ENCODE results near the gene AOPEP.

AOPEP gene

DNA sequence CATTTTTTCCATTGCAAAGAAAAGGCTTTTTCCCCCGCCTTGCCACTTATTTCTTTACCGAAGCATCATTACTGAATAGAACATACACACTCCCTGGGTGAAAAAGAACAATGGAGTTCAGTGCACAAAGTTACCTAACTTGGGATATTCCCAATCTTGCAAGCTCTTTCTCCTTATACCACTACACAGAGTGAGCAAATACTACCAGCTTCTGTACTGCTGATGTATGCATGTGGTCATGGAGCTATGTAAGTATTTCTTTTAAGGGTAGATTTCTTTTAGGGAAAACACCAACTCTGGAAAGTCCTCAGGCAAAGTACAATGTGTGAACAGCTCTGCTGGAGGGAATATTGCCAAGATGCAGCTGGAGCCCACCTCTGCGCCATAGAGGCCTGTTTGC lies 81.1 kb downstream of the AOPEP start:
- H3K27ac ChIP-seq = no peak overlapping the region; the same call in 1 of the 2 replicates
- TF ChIP-seq, protein P1, sequence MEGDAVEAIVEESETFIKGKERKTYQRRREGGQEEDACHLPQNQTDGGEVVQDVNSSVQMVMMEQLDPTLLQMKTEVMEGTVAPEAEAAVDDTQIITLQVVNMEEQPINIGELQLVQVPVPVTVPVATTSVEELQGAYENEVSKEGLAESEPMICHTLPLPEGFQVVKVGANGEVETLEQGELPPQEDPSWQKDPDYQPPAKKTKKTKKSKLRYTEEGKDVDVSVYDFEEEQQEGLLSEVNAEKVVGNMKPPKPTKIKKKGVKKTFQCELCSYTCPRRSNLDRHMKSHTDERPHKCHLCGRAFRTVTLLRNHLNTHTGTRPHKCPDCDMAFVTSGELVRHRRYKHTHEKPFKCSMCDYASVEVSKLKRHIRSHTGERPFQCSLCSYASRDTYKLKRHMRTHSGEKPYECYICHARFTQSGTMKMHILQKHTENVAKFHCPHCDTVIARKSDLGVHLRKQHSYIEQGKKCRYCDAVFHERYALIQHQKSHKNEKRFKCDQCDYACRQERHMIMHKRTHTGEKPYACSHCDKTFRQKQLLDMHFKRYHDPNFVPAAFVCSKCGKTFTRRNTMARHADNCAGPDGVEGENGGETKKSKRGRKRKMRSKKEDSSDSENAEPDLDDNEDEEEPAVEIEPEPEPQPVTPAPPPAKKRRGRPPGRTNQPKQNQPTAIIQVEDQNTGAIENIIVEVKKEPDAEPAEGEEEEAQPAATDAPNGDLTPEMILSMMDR (conservative IDR thresholded peaks at IDR 0.05; ENCODE audit: low read depth) = no peak
- DNase-seq (ENCODE audit: low spot score) = no peak
- ChIA-PET POLR2A (ENCODE audit: low non-redundant PET) (interaction anchor here (0.6 kb wide), 1 partner anchor 110 kb away, joined by 3 read pairs; no protein-coding TSS in a partner anchor), CTCF (no interaction called here)

DNA sequence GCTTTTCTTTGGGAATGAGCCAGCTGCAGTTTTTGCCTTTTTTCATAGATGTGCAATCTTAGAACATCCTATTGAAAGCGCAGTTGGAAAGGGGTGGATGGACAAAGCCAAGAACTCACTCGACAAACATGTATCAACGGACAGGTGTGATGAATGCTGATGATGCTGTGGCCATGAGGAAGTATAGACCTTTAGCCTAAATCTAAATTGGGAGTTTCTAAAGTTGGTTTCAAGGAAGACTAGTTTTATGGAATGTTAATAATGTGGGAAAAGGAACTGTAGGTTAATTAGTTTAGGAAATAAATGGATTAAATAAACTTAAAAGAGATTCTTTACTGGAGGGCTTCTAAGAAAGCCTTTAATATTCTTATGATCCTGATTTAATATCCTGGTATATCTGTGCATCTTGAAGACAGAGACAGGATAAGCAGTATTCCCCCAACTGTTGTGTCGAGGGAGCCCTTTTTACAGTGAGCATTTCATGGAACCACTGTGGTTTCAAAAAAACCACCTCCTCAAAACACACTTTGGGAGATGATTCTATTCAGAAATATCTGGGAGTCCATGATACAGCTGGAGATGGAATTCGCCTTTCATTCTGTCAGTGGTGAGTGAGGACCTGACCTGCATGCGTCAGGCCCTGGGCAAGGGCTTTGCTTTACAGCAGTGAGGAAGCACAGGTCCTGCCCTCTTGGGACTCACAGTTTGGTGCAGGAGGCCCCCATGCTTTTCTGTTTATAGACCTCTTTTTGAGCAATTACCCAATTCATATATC lies 82.6 kb downstream of the AOPEP start:
- TF ChIP-seq, protein P1 (conservative IDR thresholded peaks at IDR 0.05; ENCODE audit: low read depth) = no peak
- no peak for DNase-seq (ENCODE audit: low spot score)
- H3K27ac ChIP-seq = peak overlapping the region; percentile 47
- ChIA-PET CTCF (no interaction called here), POLR2A (ENCODE audit: low non-redundant PET) (no interaction called here)

DNA sequence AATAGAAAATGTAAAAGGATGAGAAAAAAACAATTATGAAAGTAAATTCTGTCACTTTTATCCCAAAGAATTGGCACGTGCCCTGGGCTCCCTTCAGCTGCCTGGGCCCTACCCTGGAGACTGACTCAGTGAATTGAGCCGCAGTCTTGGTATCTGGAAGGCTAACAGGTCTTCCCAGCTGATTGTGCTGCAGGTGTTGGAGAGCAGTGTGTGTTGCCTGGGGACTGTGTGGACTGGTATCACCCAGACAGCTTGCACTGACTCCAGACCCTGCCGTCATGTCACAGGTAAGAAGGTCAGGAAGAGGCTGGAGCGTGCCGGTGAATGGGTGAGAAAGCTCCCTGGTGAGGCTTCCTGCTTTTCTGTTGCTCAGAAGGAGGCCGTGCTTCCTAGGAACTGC lies 83.3 kb downstream of the AOPEP start:
- POLR2A ChIA-PET (ENCODE audit: low non-redundant PET) = no interaction called here

DNA sequence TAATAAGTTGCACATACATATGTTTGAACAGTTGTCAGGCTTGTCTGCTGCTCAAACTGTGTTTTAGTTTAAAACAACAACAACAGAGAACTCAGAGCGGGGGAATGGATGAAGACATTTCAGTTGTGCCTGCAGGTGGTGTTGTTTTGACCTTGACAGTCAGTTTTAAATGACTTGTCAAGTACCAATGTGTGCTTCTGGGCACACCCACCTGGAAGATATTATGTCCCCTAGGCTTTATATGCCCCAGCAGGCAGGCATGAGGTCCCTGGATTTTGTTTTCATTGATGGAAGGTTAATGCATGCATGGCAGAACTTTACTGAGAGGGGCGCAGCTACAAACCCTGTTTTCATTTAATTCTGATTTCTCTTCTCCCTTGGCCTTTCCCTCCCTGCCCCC lies 84.6 kb downstream of the AOPEP start:
- TF ChIP-seq, protein P1 (conservative IDR thresholded peaks at IDR 0.05; ENCODE audit: low read depth) = no peak
- no peak overlapping the region for H3K27ac ChIP-seq
- CTCF ChIA-PET = interaction anchor here (0.7 kb wide), 1 partner anchor 48 kb away, joined by 3 read pairs; no protein-coding TSS in a partner anchor
- POLR2A ChIA-PET (ENCODE audit: low non-redundant PET) = no interaction called here
- no peak for DNase-seq (ENCODE audit: low spot score)

More for the DNA sequence above, 83.3 kb downstream of the AOPEP start:
- no peak for DNase-seq (ENCODE audit: low spot score)
- no peak overlapping the region for H3K27ac ChIP-seq
- TF ChIP-seq, protein P1 (conservative IDR thresholded peaks at IDR 0.05; ENCODE audit: low read depth) = no peak
- CTCF ChIA-PET = interaction anchor here (0.6 kb wide), 1 partner anchor 140 kb away, joined by 4 read pairs; no protein-coding TSS in a partner anchor

DNA sequence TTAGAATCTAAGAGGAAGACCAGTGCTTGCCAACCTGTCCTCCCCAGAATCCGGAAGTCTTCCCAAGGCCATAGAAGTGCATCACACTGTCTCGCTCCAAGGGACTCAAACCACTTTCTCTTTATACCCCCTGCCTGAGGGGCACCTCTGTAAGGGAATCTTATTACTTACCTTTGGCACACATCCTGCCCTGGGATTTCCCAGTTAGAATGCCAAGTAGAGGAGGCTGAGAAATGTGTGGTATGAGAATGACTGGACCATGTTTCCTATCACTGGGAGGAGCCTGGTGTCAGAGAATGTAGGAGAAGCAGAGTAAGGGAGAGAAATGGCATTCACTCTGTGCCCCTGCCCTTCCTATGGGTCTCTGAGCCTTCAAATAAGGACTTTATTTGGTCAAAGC lies 85.8 kb downstream of the AOPEP start:
- TF ChIP-seq, protein P1 (conservative IDR thresholded peaks at IDR 0.05; ENCODE audit: low read depth) = no peak
- CTCF ChIA-PET = no interaction called here
- POLR2A ChIA-PET (ENCODE audit: low non-redundant PET) = interaction anchor here (0.5 kb wide), 1 partner anchor 195 kb away, joined by 9 read pairs; no protein-coding TSS in a partner anchor
- H3K27ac ChIP-seq = no peak overlapping the region
- DNase-seq (ENCODE audit: low spot score) = peak; percentile 53

DNA sequence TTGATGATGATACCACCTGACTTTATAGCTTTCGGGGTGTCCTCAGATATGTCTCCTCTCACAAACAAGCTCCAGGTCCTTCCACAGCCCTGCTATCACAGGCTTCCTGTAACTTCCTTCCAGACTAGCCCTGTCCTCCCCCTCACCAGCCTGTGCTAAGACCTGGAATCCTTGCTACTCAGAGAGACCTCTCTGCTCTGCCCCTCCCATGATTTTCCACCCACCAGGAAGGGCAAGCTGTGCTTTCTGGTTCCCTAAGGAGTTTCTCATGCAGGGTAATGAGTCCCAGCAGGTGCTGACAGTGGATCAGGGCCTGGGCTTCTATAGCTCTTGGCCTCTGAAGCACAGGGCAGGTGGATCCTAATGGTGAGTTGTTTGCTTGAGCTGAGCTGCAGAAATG lies 86.9 kb downstream of the AOPEP start:
- ChIA-PET POLR2A (ENCODE audit: low non-redundant PET) (no interaction called here), CTCF (interaction anchor here (0.5 to 0.6 kb wide), 2 partner anchors 39 to 633 kb away, joined by 3 read pairs; no protein-coding TSS in a partner anchor)
- H3K27ac ChIP-seq = no peak overlapping the region
- TF ChIP-seq, protein P1 (conservative IDR thresholded peaks at IDR 0.05; ENCODE audit: low read depth) = no peak
- no peak for DNase-seq (ENCODE audit: low spot score)
